ENCODE results near the gene KCNH8. TPM values are rescaled to one million over a fixed set of nuclear protein-coding genes. Genes with fewer than 3 reads are reported as not detected.

KCNH8 gene
- total and polyA plus RNA-seq, 2 experiments from 2014 or later: 0.97 to 1.1 TPM

DNA sequence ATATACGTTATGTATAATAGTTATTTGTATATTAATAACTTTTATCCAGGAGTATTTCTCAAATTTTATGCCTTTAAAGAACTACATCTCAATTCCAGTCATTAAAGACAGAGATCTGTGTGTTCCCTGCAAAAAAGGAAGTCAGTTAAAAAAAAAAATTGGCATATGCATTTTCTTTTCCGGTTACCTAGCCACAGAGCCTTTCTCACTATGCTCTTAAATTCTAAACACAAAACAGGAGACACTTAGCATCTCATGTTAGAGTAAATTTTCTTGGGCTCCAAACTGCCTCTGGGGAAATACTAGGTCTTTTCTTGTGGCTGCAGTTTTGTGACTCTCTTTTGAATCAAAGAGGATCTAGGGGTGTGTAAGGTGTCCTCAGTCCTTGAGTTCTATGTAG lies 105.9 kb downstream of the KCNH8 start:
- Histone ChIP-seq H3K9me3 (ENCODE audit: low read depth) (no peaks in the 10 kb centered on the region), H4K20me1 (ENCODE audit: insufficient read depth, poor library complexity, severe bottlenecking) (no peaks in the 10 kb centered on the region), H3K4me2 (no peak overlapping the region), H3K4me3 (no peak overlapping the region), H3K27ac (no peak overlapping the region), H2AFZ (no peak overlapping the region), H3K27me3 (no peaks in the 10 kb centered on the region), H3K36me3 (replicated peaks; ENCODE audit: insufficient read depth, low read depth) (no peaks in the 10 kb centered on the region), H3K4me1 (ENCODE audit: insufficient read depth) (no peaks in the 10 kb centered on the region), H3K9me2 (replicated peaks; ENCODE audit: insufficient read depth) (no peaks in the 10 kb centered on the region), H3K79me2 (no peaks in the 10 kb centered on the region)
- no peak for DNase-seq (ENCODE audit: low spot score)
- WGBS (ENCODE audit: low lambda C conversion rate, missing lambda C conversion rate): 78% methylated on average over 2 of the region's 2 CpGs
- TF ChIP-seq, protein P1, sequence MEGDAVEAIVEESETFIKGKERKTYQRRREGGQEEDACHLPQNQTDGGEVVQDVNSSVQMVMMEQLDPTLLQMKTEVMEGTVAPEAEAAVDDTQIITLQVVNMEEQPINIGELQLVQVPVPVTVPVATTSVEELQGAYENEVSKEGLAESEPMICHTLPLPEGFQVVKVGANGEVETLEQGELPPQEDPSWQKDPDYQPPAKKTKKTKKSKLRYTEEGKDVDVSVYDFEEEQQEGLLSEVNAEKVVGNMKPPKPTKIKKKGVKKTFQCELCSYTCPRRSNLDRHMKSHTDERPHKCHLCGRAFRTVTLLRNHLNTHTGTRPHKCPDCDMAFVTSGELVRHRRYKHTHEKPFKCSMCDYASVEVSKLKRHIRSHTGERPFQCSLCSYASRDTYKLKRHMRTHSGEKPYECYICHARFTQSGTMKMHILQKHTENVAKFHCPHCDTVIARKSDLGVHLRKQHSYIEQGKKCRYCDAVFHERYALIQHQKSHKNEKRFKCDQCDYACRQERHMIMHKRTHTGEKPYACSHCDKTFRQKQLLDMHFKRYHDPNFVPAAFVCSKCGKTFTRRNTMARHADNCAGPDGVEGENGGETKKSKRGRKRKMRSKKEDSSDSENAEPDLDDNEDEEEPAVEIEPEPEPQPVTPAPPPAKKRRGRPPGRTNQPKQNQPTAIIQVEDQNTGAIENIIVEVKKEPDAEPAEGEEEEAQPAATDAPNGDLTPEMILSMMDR (IDR thresholded peaks at IDR 0.05; ENCODE audit: poor library complexity): no peak
- TF ChIP-seq EZH2 (IDR thresholded peaks at IDR 0.05; ENCODE audit: borderline replicate concordance): no peak
- no peak for TF ChIP-seq EZH2phosphoT487 (IDR thresholded peaks at IDR 0.05; ENCODE audit: low read depth, severe bottlenecking, unreplicated experiment)

DNA sequence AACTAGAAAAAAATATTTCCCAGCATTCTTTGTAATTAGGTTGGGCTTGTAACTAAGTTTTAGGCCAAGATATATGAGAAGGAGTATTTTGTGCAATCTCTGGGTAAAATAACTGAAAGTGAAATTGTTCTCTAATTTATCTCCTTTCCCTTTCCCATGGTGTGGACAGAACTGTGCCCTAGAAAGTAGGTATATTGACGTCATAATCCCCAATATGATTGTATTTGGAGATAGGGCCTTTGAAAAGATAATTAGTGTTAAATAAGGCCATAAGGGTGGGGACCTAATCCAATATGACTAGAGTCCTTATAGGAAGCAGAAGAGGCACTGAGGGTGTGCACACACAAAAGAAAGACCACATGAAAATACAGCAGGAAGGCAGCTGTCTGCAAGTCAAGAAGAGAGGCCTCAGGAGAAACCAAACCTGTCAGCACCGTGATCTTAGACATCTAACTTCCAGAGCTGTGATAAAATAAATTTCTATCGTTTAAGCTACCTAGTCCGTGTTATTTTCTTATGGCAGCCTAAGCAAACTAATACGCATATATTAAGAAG lies 106.6 kb downstream of the KCNH8 start:
- no peaks in the 10 kb centered on the region for H3K4me1 ChIP-seq (ENCODE audit: insufficient read depth)
- H3K9me3 ChIP-seq (ENCODE audit: low read depth): no peaks in the 10 kb centered on the region
- TF ChIP-seq EZH2 (IDR thresholded peaks at IDR 0.05; ENCODE audit: borderline replicate concordance) (no peak), EZH2phosphoT487 (IDR thresholded peaks at IDR 0.05; ENCODE audit: low read depth, severe bottlenecking, unreplicated experiment) (no peak)
- TF ChIP-seq, protein P1 (IDR thresholded peaks at IDR 0.05; ENCODE audit: poor library complexity): no peak
- no peak for DNase-seq (ENCODE audit: low spot score)
- H3K27me3 ChIP-seq: no peaks in the 10 kb centered on the region
- H3K4me2 ChIP-seq: no peak overlapping the region
- H3K9me2 ChIP-seq (replicated peaks; ENCODE audit: insufficient read depth): no peaks in the 10 kb centered on the region
- no peak overlapping the region for H2AFZ ChIP-seq
- no peaks in the 10 kb centered on the region for H4K20me1 ChIP-seq (ENCODE audit: insufficient read depth, poor library complexity, severe bottlenecking)
- H3K79me2 ChIP-seq: no peaks in the 10 kb centered on the region
- no peak overlapping the region for H3K4me3 ChIP-seq
- H3K27ac ChIP-seq: no peak overlapping the region
- no peaks in the 10 kb centered on the region for H3K36me3 ChIP-seq (replicated peaks; ENCODE audit: insufficient read depth, low read depth)
- WGBS (ENCODE audit: low lambda C conversion rate, missing lambda C conversion rate): 92% methylated on average over 5 of the region's 5 CpGs

DNA sequence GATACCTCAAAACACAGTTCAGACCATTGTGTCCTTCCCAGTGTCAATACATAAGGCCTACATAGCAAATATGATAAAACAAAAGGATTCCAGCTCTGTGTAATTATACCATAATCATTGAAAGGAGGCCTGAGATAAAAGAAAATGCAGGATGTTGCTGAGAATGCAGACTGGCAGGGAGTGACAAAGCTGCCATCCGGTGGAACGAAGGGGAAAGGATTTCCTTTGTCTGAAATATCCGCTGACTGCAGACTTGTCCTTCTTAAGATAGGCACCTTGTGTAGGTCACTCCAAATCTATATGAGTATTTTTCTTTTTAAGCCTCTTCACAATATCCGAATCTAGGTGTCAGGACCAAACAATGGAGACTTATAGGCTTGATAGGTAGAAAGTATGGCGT lies 108.0 kb downstream of the KCNH8 start:
- no peaks in the 10 kb centered on the region for H3K9me3 ChIP-seq (ENCODE audit: low read depth)
- H3K27me3 ChIP-seq: no peaks in the 10 kb centered on the region
- H2AFZ ChIP-seq: no peak overlapping the region
- no peak overlapping the region for H3K27ac ChIP-seq
- H3K9me2 ChIP-seq (replicated peaks; ENCODE audit: insufficient read depth): no peaks in the 10 kb centered on the region
- no peaks in the 10 kb centered on the region for H3K79me2 ChIP-seq
- H3K4me1 ChIP-seq (ENCODE audit: insufficient read depth): no peaks in the 10 kb centered on the region
- no peak for DNase-seq (ENCODE audit: low spot score)
- H4K20me1 ChIP-seq (ENCODE audit: insufficient read depth, poor library complexity, severe bottlenecking): no peaks in the 10 kb centered on the region
- no peak overlapping the region for H3K4me3 ChIP-seq
- H3K4me2 ChIP-seq: no peak overlapping the region
- WGBS (ENCODE audit: low lambda C conversion rate, missing lambda C conversion rate): 76% methylated on average over 5 of the region's 5 CpGs
- H3K36me3 ChIP-seq (replicated peaks; ENCODE audit: insufficient read depth, low read depth): no peaks in the 10 kb centered on the region
- TF ChIP-seq, protein P1 (IDR thresholded peaks at IDR 0.05; ENCODE audit: poor library complexity): no peak
- TF ChIP-seq EZH2 (IDR thresholded peaks at IDR 0.05; ENCODE audit: borderline replicate concordance) (no peak), EZH2phosphoT487 (IDR thresholded peaks at IDR 0.05; ENCODE audit: low read depth, severe bottlenecking, unreplicated experiment) (no peak)
